HEK293 (cell line): ENCODE data around the gene TBC1D24.

Experiments
- CTCF ChIA-PET: fragments of 350-600 bp; formaldehyde crosslinking; extraction: SDS; loops from one replicate; lab custom pipeline; 2021; ENCODE audit warnings: antibody characterized with exemption; lab: Yijun Ruan, JAX
- POLR2A ChIA-PET: fragments of 300-600 bp; formaldehyde crosslinking; extraction: SDS; loops from one replicate; lab custom pipeline; 2020; ENCODE audit warnings: antibody characterized with exemption, inconsistent platforms; lab: Yijun Ruan, JAX
- H3K27ac ChIP-seq: fragments of 200-500 bp; sonication (Bioruptor generic); 2 replicates; pipeline ENCODE4 v1.5.1; 2014; ENCODE audit warnings: low read depth, low read length, control low read depth, inconsistent platforms; ENCODE audit errors: extremely low read depth
- H3K36me3 ChIP-seq, 2 experiments: fragments of 200-500 bp in 1 of 2; sonication (Bioruptor generic) in 1 of 2; 1 replicate in 1 of 2; 2 replicates in 1 of 2; pipeline ENCODE4 v1.5.1; 2014 to 2017; ENCODE audit warnings: inconsistent platforms in 2 of 2, low read length in 2 of 2; ENCODE audit not compliant: control insufficient read depth in 2 of 2, insufficient read depth in 1 of 2
- H3K4me1 ChIP-seq: fragments of 200-500 bp; sonication (Bioruptor generic); 2 replicates; pipeline ENCODE4 v1.5.1; 2014; ENCODE audit warnings: mild to moderate bottlenecking, low read length, inconsistent platforms; ENCODE audit not compliant: control insufficient read depth, insufficient read depth
- H3K4me3 ChIP-seq: 2 replicates; pipeline ENCODE4 v1.5.1; 2011; ENCODE audit warnings: low read depth, mild to moderate bottlenecking, control low read depth, low read length, moderate library complexity
- H3K9me3 ChIP-seq: fragments of 200-500 bp; sonication (Bioruptor generic); 2 replicates; pipeline ENCODE4 v1.5.1; 2014; ENCODE audit warnings: low read depth, low read length, inconsistent platforms; ENCODE audit not compliant: control insufficient read depth, insufficient read depth
- HOXD13 ChIP-seq: sonication (generic); formaldehyde crosslinking; IDR thresholded peaks from 2 replicates; pipeline ENCODE4 v1.8.0; 2022; ENCODE audit warnings: missing genetic modification reagents, borderline replicate concordance
- KLF16 ChIP-seq: fragments of 450-650 bp; formaldehyde crosslinking; IDR thresholded peaks from 2 replicates; pipeline ENCODE4 v1.5.1; 2017; ENCODE audit warnings: missing biosample characterization, missing genetic modification characterization
- MYNN ChIP-seq: fragments of 450-650 bp; formaldehyde crosslinking; IDR thresholded peaks from 2 replicates; pipeline ENCODE4 v1.5.1; 2016; ENCODE audit warnings: missing biosample characterization, missing genetic modification characterization, borderline replicate concordance
- PRDM10 ChIP-seq: fragments of 450-650 bp; formaldehyde crosslinking; IDR thresholded peaks from 2 replicates; pipeline ENCODE4 v1.5.1; 2016; ENCODE audit warnings: missing biosample characterization, missing genetic modification characterization
- SETDB1 ChIP-seq: IDR thresholded peaks from one replicate; pipeline ENCODE4 v1.6.1; 2017; ENCODE audit warnings: mild to moderate bottlenecking, low read length, moderate library complexity, mixed read lengths; ENCODE audit not compliant: insufficient read length
- TRIM28 ChIP-seq: IDR thresholded peaks from 2 replicates; pipeline ENCODE4 v1.6.1; 2011; ENCODE audit warnings: low read length, control low read depth, borderline replicate concordance
- ZBTB11 ChIP-seq: fragments of 450-650 bp; formaldehyde crosslinking; conservative IDR thresholded peaks from 2 replicates; pipeline ENCODE4 v1.5.1; 2016; ENCODE audit warnings: low read depth, missing biosample characterization, missing genetic modification characterization
- ZFHX2 ChIP-seq: fragments of 450-650 bp; formaldehyde crosslinking; conservative IDR thresholded peaks from 2 replicates; pipeline ENCODE4 v1.5.1; 2016; ENCODE audit warnings: missing biosample characterization, missing genetic modification characterization
- ZNF140 ChIP-seq: fragments of 450-650 bp; formaldehyde crosslinking; IDR thresholded peaks from 2 replicates; pipeline ENCODE4 v1.5.1; 2016; ENCODE audit warnings: missing biosample characterization, missing genetic modification characterization
- ZNF24 ChIP-seq: fragments of 450-650 bp; formaldehyde crosslinking; IDR thresholded peaks from 2 replicates; pipeline ENCODE4 v1.5.1; 2016; ENCODE audit warnings: missing biosample characterization, missing genetic modification characterization
- ZNF341 ChIP-seq: fragments of 450-650 bp; formaldehyde crosslinking; IDR thresholded peaks from 2 replicates; pipeline ENCODE4; 2016; ENCODE audit warnings: low read depth, missing biosample characterization, missing genetic modification characterization
- ZNF423 ChIP-seq: fragments of 450-650 bp; formaldehyde crosslinking; IDR thresholded peaks from 2 replicates; pipeline ENCODE4 v1.5.1; 2016; ENCODE audit warnings: missing biosample characterization, missing genetic modification characterization
- ZNF510 ChIP-seq: fragments of 450-650 bp; formaldehyde crosslinking; IDR thresholded peaks from 2 replicates; pipeline ENCODE4 v1.5.1; 2018; ENCODE audit warnings: mild to moderate bottlenecking, missing genetic modification characterization, missing biosample characterization; ENCODE audit not compliant: insufficient replicate concordance
- ZNF529 ChIP-seq: fragments of 450-650 bp; formaldehyde crosslinking; IDR thresholded peaks from 2 replicates; pipeline ENCODE4 v1.5.1; 2017; ENCODE audit warnings: missing genetic modification characterization, missing biosample characterization; ENCODE audit not compliant: insufficient replicate concordance
- ZNF558 ChIP-seq: fragments of 450-650 bp; formaldehyde crosslinking; IDR thresholded peaks from 2 replicates; pipeline ENCODE4 v1.5.1; 2016; ENCODE audit warnings: missing biosample characterization, missing genetic modification characterization
- ZNF654 ChIP-seq: fragments of 450-650 bp; formaldehyde crosslinking; IDR thresholded peaks from 2 replicates; pipeline ENCODE4 v1.5.1; 2016; ENCODE audit warnings: low read depth, missing biosample characterization, missing genetic modification characterization
- ZNF792 ChIP-seq: fragments of 450-650 bp; formaldehyde crosslinking; IDR thresholded peaks from 2 replicates; pipeline ENCODE4 v1.5.1; 2016; ENCODE audit warnings: missing biosample characterization, missing genetic modification characterization
- TF ChIP-seq, protein P1 (sequence below): IDR thresholded peaks from 2 replicates; pipeline ENCODE4 v1.6.1; 2011; ENCODE audit warnings: mild to moderate bottlenecking, low read depth, low read length, borderline replicate concordance
- TF ChIP-seq, protein P2 (sequence below): fragments of 450-650 bp; formaldehyde crosslinking; IDR thresholded peaks from 2 replicates; pipeline ENCODE4 v1.5.1; 2016; ENCODE audit warnings: missing biosample characterization, missing genetic modification characterization
- TF ChIP-seq, protein P3 (sequence below): fragments of 450-650 bp; formaldehyde crosslinking; IDR thresholded peaks from 2 replicates; pipeline ENCODE4 v1.5.1; 2016; ENCODE audit warnings: missing biosample characterization, missing genetic modification characterization

The TBC1D24 gene

DNA sequence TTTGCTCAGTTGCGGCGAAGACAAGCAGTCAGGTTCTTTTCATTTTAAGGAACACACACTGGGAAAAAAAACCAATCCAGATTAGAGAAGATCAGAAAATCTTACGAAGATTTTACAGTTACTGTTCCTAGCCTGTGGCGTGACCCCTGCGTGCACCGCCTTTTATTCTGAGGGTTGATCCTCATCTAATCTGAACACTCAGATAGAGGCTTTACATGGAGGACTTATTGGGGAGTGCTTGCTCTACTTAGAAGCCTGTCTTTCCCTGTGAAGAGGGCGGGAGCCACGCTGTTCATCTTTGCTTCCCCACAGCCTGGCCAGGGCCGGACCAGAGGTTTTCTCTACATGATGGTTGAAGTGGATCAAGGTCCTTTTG, 1.4 kb downstream of the TBC1D24 start:
- peaks cover 0 to 4% of the 10 kb centered on the region in 2 experiments; a peak in 1 of 3 replicates for H3K36me3 ChIP-seq
- H3K27ac ChIP-seq = no peak overlapping the region
- H3K4me1 ChIP-seq = peaks cover 10% of the 10 kb centered on the region
- H3K9me3 ChIP-seq = no peaks in the 10 kb centered on the region
- H3K4me3 ChIP-seq = no peak overlapping the region
- CTCF ChIA-PET = no interaction called here
- TF ChIP-seq, protein P1, sequence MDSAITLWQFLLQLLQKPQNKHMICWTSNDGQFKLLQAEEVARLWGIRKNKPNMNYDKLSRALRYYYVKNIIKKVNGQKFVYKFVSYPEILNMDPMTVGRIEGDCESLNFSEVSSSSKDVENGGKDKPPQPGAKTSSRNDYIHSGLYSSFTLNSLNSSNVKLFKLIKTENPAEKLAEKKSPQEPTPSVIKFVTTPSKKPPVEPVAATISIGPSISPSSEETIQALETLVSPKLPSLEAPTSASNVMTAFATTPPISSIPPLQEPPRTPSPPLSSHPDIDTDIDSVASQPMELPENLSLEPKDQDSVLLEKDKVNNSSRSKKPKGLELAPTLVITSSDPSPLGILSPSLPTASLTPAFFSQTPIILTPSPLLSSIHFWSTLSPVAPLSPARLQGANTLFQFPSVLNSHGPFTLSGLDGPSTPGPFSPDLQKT = no peak
- TF ChIP-seq ZNF24 (tag by site-specific recombination) = no peak
- TF ChIP-seq SETDB1 = no peak
- no peak for TF ChIP-seq ZNF423 (tag by site-specific recombination)
- TF ChIP-seq, protein P2, sequence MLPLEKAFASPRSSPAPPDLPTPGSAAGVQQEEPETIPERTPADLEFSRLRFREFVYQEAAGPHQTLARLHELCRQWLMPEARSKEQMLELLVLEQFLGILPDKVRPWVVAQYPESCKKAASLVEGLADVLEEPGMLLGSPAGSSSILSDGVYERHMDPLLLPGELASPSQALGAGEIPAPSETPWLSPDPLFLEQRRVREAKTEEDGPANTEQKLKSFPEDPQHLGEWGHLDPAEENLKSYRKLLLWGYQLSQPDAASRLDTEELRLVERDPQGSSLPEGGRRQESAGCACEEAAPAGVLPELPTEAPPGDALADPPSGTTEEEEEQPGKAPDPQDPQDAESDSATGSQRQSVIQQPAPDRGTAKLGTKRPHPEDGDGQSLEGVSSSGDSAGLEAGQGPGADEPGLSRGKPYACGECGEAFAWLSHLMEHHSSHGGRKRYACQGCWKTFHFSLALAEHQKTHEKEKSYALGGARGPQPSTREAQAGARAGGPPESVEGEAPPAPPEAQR (tag by site-specific recombination) = no peak
- no peak for TF ChIP-seq KLF16 (tag by site-specific recombination)
- no peak for TF ChIP-seq PRDM10
- no peak for TF ChIP-seq ZNF140 (tag by site-specific recombination)
- TF ChIP-seq ZNF529 = no peak
- no peak for TF ChIP-seq ZNF341 (tag by site-specific recombination)
- TF ChIP-seq ZNF792 (tag by site-specific recombination) = no peak
- TF ChIP-seq TRIM28 = no peak
- POLR2A ChIA-PET = no interaction called here

DNA sequence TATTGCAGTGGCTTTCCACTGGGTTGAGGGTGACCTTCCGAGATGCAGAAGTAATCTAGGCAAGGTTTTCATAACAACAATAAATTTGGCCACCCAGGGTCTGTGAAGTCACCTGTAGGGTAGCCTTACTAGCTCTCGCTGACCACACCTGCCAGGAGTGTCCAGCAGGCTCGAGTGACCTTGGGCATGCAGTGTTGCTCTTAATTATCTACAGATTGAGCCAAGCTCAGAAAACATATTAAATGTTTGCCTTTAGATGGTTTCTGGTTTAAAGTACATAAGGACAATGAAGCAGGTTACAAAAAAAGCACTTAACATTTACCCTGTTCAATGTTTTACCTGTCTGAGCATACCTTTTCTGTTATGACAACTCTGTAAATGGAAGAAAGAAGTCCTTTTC, 1.8 kb downstream of the TBC1D24 start:
- TF ChIP-seq ZNF792 (tag by site-specific recombination) (no peak), HOXD13 (CRISPR knock-in tag) (no peak), ZNF510 (tag by site-specific recombination) (no peak), ZNF654 (tag by site-specific recombination) (no peak), ZNF558 (tag by site-specific recombination) (no peak), MYNN (no peak), ZNF140 (tag by site-specific recombination) (no peak), ZFHX2 (tag by site-specific recombination) (no peak), ZBTB11 (tag by site-specific recombination) (no peak)
- TF ChIP-seq, protein P3, sequence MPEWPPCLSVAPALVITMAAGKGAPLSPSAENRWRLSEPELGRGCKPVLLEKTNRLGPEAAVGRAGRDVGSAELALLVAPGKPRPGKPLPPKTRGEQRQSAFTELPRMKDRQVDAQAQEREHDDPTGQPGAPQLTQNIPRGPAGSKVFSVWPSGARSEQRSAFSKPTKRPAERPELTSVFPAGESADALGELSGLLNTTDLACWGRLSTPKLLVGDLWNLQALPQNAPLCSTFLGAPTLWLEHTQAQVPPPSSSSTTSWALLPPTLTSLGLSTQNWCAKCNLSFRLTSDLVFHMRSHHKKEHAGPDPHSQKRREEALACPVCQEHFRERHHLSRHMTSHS (tag by site-specific recombination) = no peak
- TF ChIP-seq, all 188 proteins: peak for 0
- CTCF ChIA-PET = no interaction called here
- peaks cover 0 to 4% of the 10 kb centered on the region in 2 experiments; a peak in 1 of 3 replicates for H3K36me3 ChIP-seq
- no peak overlapping the region for H3K4me3 ChIP-seq
- POLR2A ChIA-PET = interaction anchor here (1.4 kb wide), 1 partner anchor 9 kb away, joined by 3 read pairs; no protein-coding TSS in a partner anchor
- no peaks in the 10 kb centered on the region for H3K9me3 ChIP-seq
- H3K27ac ChIP-seq = no peak overlapping the region
- peaks cover 6% of the 10 kb centered on the region for H3K4me1 ChIP-seq
